OCI-LY3 (cell line): ENCODE measurements around the gene PRR9.

ENCODE experiments used
- H2AFZ ChIP-seq: fragments of 200-600, 300-600 bp; shearing (Covaris generic); 2 replicates; pipeline ENCODE4 v1.6.0; 2014; ENCODE audit warnings: antibody characterized with exemption, low read depth, low read length
- H3K27ac ChIP-seq: fragments of 200-600, 300-600 bp; sonication (generic); 2 replicates; pipeline ENCODE4 v1.5.1; 2014; ENCODE audit warnings: mild to moderate bottlenecking, low read length, moderate library complexity, mixed read lengths
- H3K27me3 ChIP-seq: fragments of 200-600, 300-600 bp; sonication (generic); 2 replicates; pipeline ENCODE4 v1.6.1; 2014; ENCODE audit warnings: low read depth, low read length, mixed read lengths
- H3K36me3 ChIP-seq: fragments of 200-600, 300-600 bp; sonication (generic); replicated peaks from 2 replicates; pipeline ENCODE3; 2014; ENCODE audit warnings: low read depth, low read length, mixed read lengths
- H3K4me1 ChIP-seq: fragments of 300-600, 200-600 bp; sonication (generic); 2 replicates; pipeline ENCODE4 v1.6.1; 2014; ENCODE audit warnings: low read length, mixed read lengths
- H3K4me2 ChIP-seq: fragments of 200-600, 300-600 bp; sonication (generic); 2 replicates; pipeline ENCODE4 v1.6.1; 2014; ENCODE audit warnings: low read length, mixed read lengths
- H3K4me3 ChIP-seq: fragments of 300-600, 200-600 bp; sonication (generic); 2 replicates; pipeline ENCODE4 v1.5.1; 2014; ENCODE audit warnings: antibody characterized with exemption, mild to moderate bottlenecking, low read length, moderate library complexity
- H3K79me2 ChIP-seq: fragments of 300-600, 200-600 bp; shearing (Covaris generic); 2 replicates; pipeline ENCODE4 v1.6.1; 2014; ENCODE audit warnings: mild to moderate bottlenecking, low read length, mixed read lengths
- H3K9ac ChIP-seq: fragments of 300-600, 200-600 bp; shearing (Covaris generic); 2 replicates; pipeline ENCODE4 v1.6.0; 2014; ENCODE audit warnings: mild to moderate bottlenecking, low read length, moderate library complexity
- H3K9me3 ChIP-seq: fragments of 200-600, 300-600 bp; shearing (Covaris generic); 2 replicates; pipeline ENCODE4 v1.6.1; 2014; ENCODE audit warnings: low read length, mixed read lengths; ENCODE audit not compliant: insufficient read depth
- H4K20me1 ChIP-seq: fragments of 200-600, 300-600 bp; sonication (generic); 2 replicates; pipeline ENCODE4 v1.6.1; 2016; ENCODE audit warnings: low read length, mixed read lengths; ENCODE audit not compliant: insufficient read depth
- EZH2phosphoT487 ChIP-seq: fragments of 200-600 bp; shearing (Covaris generic); IDR thresholded peaks from 2 replicates; pipeline ENCODE4 v1.6.1; 2018; ENCODE audit warnings: antibody characterized with exemption, mixed run types, low read depth
- TF ChIP-seq, protein P1 (sequence below): fragments of 200-600, 300-600 bp; sonication (generic); IDR thresholded peaks from 2 replicates; pipeline ENCODE4 v1.5.1; 2014; ENCODE audit warnings: antibody characterized with exemption, low read length, low read depth

Gene PRR9

GRCh38 chr1:153250166-153250565, 32.8 kb downstream of the PRR9 start:
- Histone ChIP-seq H3K9me3 (no peaks in the 10 kb centered on the region), H3K9ac (no peak overlapping the region), H2AFZ (no peak overlapping the region), H3K79me2 (no peaks in the 10 kb centered on the region), H3K4me1 (peaks cover 36% of the 10 kb centered on the region), H3K36me3 (no peaks in the 10 kb centered on the region), H3K27me3 (no peaks in the 10 kb centered on the region), H3K4me2 (no peak overlapping the region), H4K20me1 (no peaks in the 10 kb centered on the region), H3K27ac (no peak overlapping the region), H3K4me3 (no peak overlapping the region)
- TF ChIP-seq EZH2phosphoT487, result no peak
- TF ChIP-seq, protein P1, sequence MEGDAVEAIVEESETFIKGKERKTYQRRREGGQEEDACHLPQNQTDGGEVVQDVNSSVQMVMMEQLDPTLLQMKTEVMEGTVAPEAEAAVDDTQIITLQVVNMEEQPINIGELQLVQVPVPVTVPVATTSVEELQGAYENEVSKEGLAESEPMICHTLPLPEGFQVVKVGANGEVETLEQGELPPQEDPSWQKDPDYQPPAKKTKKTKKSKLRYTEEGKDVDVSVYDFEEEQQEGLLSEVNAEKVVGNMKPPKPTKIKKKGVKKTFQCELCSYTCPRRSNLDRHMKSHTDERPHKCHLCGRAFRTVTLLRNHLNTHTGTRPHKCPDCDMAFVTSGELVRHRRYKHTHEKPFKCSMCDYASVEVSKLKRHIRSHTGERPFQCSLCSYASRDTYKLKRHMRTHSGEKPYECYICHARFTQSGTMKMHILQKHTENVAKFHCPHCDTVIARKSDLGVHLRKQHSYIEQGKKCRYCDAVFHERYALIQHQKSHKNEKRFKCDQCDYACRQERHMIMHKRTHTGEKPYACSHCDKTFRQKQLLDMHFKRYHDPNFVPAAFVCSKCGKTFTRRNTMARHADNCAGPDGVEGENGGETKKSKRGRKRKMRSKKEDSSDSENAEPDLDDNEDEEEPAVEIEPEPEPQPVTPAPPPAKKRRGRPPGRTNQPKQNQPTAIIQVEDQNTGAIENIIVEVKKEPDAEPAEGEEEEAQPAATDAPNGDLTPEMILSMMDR, result no peak

DNA sequence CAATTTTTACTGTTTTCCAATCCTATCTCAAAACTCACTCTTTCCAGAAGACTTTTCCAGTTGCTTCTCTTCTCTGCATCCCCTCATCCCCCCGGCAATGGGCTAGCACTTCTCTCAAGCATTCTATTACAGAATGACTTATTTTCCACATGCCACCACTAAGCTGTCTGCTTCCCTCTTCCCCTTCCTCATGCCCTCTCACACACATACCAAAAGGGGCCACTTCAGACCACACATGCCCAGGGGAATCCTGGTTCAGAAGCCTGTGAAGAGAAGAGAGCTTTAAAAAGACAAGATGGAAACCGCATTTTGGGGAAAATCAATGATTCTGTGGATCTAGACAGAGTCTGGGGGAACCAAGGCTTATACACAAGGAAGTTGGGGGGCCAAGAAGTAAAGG, 33.7 kb downstream of the PRR9 start:
- TF ChIP-seq, protein P1, result no peak
- TF ChIP-seq EZH2phosphoT487, result no peak
- no peaks in the 10 kb centered on the region for H3K9me3 ChIP-seq
- H2AFZ ChIP-seq, result peak overlapping the region; percentile 83
- H3K9ac ChIP-seq, result peak overlapping the region; percentile 7; the same call in 1 of the 2 replicates
- H3K79me2 ChIP-seq, result no peaks in the 10 kb centered on the region
- H3K4me1 ChIP-seq, result peaks cover 36% of the 10 kb centered on the region
- no peaks in the 10 kb centered on the region for H4K20me1 ChIP-seq
- H3K4me2 ChIP-seq, result peak overlapping the region; percentile 54
- H3K27ac ChIP-seq, result peak overlapping the region; percentile 36
- no peak overlapping the region for H3K4me3 ChIP-seq
- no peaks in the 10 kb centered on the region for H3K27me3 ChIP-seq
- no peaks in the 10 kb centered on the region for H3K36me3 ChIP-seq

DNA sequence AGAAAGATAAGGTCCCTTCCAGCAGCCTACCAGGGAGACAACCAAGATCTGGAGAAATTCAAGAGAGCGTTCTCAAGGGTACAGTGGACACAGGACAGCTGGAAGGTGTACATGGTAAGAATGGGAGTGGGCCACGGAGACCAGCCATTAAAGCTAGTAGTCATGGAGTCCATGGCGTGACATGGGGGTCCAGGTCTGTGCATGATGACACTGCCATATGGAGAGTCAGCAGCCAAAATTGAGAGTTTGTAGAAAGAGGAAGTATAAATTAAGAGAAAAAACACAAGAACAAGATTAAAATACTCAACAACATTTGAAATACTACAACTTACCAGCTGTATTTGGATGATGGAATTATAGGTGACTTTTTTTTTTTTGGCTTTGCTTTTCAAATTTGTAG, 34.2 kb downstream of the PRR9 start:
- Histone ChIP-seq H3K9ac (peak overlapping the region; percentile 7; the same call in 1 of the 2 replicates), H3K4me2 (peak overlapping the region; percentile 54), H3K27me3 (no peaks in the 10 kb centered on the region), H4K20me1 (no peaks in the 10 kb centered on the region), H3K4me1 (peaks cover 36% of the 10 kb centered on the region), H3K36me3 (no peaks in the 10 kb centered on the region), H3K4me3 (peak overlapping the region; percentile 4; the same call in 1 of the 2 replicates), H3K79me2 (no peaks in the 10 kb centered on the region), H3K27ac (peak overlapping the region; percentile 36), H2AFZ (peak overlapping the region; percentile 83), H3K9me3 (no peaks in the 10 kb centered on the region)
- TF ChIP-seq, protein P1, result no peak
- no peak for TF ChIP-seq EZH2phosphoT487

DNA sequence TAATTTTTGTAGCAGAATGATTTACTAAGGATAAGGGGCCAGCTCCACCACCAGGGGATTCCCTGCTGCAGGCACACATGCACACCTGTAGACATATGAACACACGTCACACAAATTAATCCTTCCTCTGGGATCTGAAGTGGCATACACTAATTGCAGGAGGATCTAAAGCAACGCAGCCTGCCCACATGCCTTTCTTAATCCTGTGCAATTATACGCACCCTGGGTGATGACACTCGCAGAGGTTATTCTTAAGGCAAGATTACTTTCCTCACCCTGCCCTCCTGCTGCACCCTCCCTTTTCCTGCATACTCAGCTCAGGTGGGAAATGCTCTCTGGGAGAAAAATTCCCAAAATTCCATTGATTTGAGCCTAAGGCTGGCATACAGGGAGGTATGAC, 34.6 kb downstream of the PRR9 start:
- H2AFZ ChIP-seq, result peak overlapping the region; percentile 83; the same call in 1 of the 2 replicates
- H3K4me3 ChIP-seq, result peak overlapping the region; percentile 4; the same call in 1 of the 2 replicates
- H3K36me3 ChIP-seq, result no peaks in the 10 kb centered on the region
- no peak for TF ChIP-seq EZH2phosphoT487
- TF ChIP-seq, protein P1, result peak; percentile 23
- H3K79me2 ChIP-seq, result no peaks in the 10 kb centered on the region
- peak overlapping the region; percentile 36; the same call in 1 of the 2 replicates for H3K27ac ChIP-seq
- H3K4me1 ChIP-seq, result peaks cover 36% of the 10 kb centered on the region
- H3K4me2 ChIP-seq, result peak overlapping the region; percentile 54
- no peaks in the 10 kb centered on the region for H3K9me3 ChIP-seq
- no peaks in the 10 kb centered on the region for H4K20me1 ChIP-seq
- no peaks in the 10 kb centered on the region for H3K27me3 ChIP-seq
- no peak overlapping the region for H3K9ac ChIP-seq
